ENCODE results near the gene HBM.

- TF ChIP-seq CTCF (IDR thresholded peaks at IDR 0.05; ENCODE audit: insufficient read depth, low read length, poor library complexity, severe bottlenecking) (no peak), EZH2phosphoT487 (conservative IDR thresholded peaks at IDR 0.05; ENCODE audit: low read length) (no peak)
Measured at GRCh38 chr16:189604-190186, 23.9 kb downstream of the HBM start.
